Measurements from ENCODE around the gene PRR15L.
A peak's percentile ranks its signal among the peaks of the same experiment; 100 is the strongest.

Gene PRR15L

GRCh38 chr17:47987240-47987835, 29.7 kb upstream of the PRR15L start:
- DNase-seq, result no peak

GRCh38 chr17:47986520-47986919, 28.8 kb upstream of the PRR15L start:
- DNase-seq, result no peak

GRCh38 chr17:47983492-47984223, 26.0 kb upstream of the PRR15L start:
- no peak for DNase-seq

- no peak for DNase-seq
Observed at GRCh38 chr17:47982645-47983390, 25.1 kb upstream of the PRR15L start.

GRCh38 chr17:47982091-47982617, 24.5 kb upstream of the PRR15L start:
- no peak for DNase-seq

- DNase-seq, result no peak
Observed at GRCh38 chr17:47981462-47981861, 23.8 kb upstream of the PRR15L start.

GRCh38 chr17:47980541-47980940, 22.9 kb upstream of the PRR15L start:
- DNase-seq, result no peak

GRCh38 chr17:47978324-47978723, 20.6 kb upstream of the PRR15L start:
- DNase-seq, result peak; percentile 40

GRCh38 chr17:47975823-47976205, 18.1 kb upstream of the PRR15L start:
- no peak for DNase-seq

- no peak for DNase-seq
Observed at GRCh38 chr17:47975189-47975822, 17.6 kb upstream of the PRR15L start.

- no peak for DNase-seq
Observed at GRCh38 chr17:47973541-47973940, 15.9 kb upstream of the PRR15L start.

- peak; percentile 99 for DNase-seq
Observed at GRCh38 chr17:47970725-47971499, 13.2 kb upstream of the PRR15L start, which contains the start of gene CDK5RAP3. Gene CDK5RAP3, plus strand, starts transcription at chr17:47971113. Its CDS starts 34 bp downstream, at chr17:47971147.

GRCh38 chr17:47969930-47970724, 12.4 kb upstream of the PRR15L start:
- no peak for DNase-seq

- DNase-seq, result no peak
Observed at GRCh38 chr17:47968836-47969235, 11.2 kb upstream of the PRR15L start.

- DNase-seq, result no peak
Observed at GRCh38 chr17:47967607-47968252, 10.0 kb upstream of the PRR15L start.

- no peak for DNase-seq
Observed at GRCh38 chr17:47966079-47966519, 8.4 kb upstream of the PRR15L start.

GRCh38 chr17:47964856-47965255, 7.2 kb upstream of the PRR15L start:
- no peak for DNase-seq

- no peak for DNase-seq
Observed at GRCh38 chr17:47962901-47963300, 5.2 kb upstream of the PRR15L start.

GRCh38 chr17:47961406-47961805, 3.7 kb upstream of the PRR15L start:
- DNase-seq, result no peak

- DNase-seq, result no peak
Observed at GRCh38 chr17:47959825-47960655, 2.4 kb upstream of the PRR15L start.
